Peyer's patch (tissue), 4 donors: ENCODE results near the gene TNFRSF11A. TPM values are rescaled to one million over a fixed set of nuclear protein-coding genes. Genes with fewer than 3 reads are reported as not detected.

Experiments used
- DNase-seq, 3 donors: peaks; one replicate each; pipeline ENCODE4 v3.0.0-alpha.2; 2017 to 2019
- H3K27ac ChIP-seq, 4 donors: fragments of 200-600 bp; sonication (generic); one replicate each; pipeline ENCODE4 v1.5.1; 2016 to 2019
- H3K27me3 ChIP-seq, 2 donors: fragments of 200-600 bp; sonication (generic); one replicate each; pipeline ENCODE4 v1.5.1; 2019
- H3K36me3 ChIP-seq, 3 donors: fragments of 200-600 bp; sonication (generic); one replicate each; pipeline ENCODE4 v1.5.1; 2016 to 2019
- H3K4me1 ChIP-seq, 4 donors: fragments of 200-600 bp; sonication (generic); one replicate each; pipeline ENCODE4 v1.5.1; 2016 to 2019
- H3K4me3 ChIP-seq, 4 donors: fragments of 200-600 bp; sonication (generic); 1 replicate in 3 of 4; 2 replicates in 1 of 4; pipeline ENCODE4 v1.5.1; 2016 to 2019; ENCODE audit warnings: mild to moderate bottlenecking in 1 of 4
- H3K9me3 ChIP-seq, 4 donors: fragments of 200-600 bp; sonication (generic); one replicate each; pipeline ENCODE4 v1.5.1; 2016 to 2019; ENCODE audit warnings: mild to moderate bottlenecking in 1 of 4
- CTCF ChIP-seq, 6 experiments: fragments of 450-650 bp in 4 of 6; fragments of 200-600 bp in 2 of 6; sonication (generic) in 1 of 6; IDR thresholded peaks; one replicate each; pipeline ENCODE4 v1.5.1; 2017 to 2019; ENCODE audit warnings: antibody characterized with exemption in 6 of 6, mild to moderate bottlenecking in 3 of 6, moderate library complexity in 1 of 6
- POLR2A ChIP-seq, 2 donors: fragments of 450-650 bp; IDR thresholded peaks; one replicate each; pipeline ENCODE4 v1.5.1; 2017; ENCODE audit warnings: antibody characterized with exemption in 2 of 2, mild to moderate bottlenecking in 2 of 2, moderate library complexity in 2 of 2
- total RNA-seq, 4 donors: library from RNA; depleted of rRNA; stranded (reverse); fragments of >200 nt; gene quantifications; one replicate each; pipeline ENCODE4 v1.1.0, GENCODE V29; 2016

The TNFRSF11A gene
- total RNA-seq, 4 donors from 2014 or later, result 29.6 to 64.6 (median 43.1) TPM

- Histone ChIP-seq H3K27me3 (no peaks in the 10 kb centered on the region), H3K9me3 (no peaks in the 10 kb centered on the region), H3K27ac (peak overlapping the region in 3 of 4 donors; percentile 23 to 78 (median 26)), H3K4me1 (peaks cover 7 to 54% (median 13%) of the 10 kb centered on the region in 4 donors), H3K36me3 (no peaks in the 10 kb centered on the region), H3K4me3 (peak overlapping the region; percentile 44 to 83 (median 58))
- DNase-seq, result peak in 1 of 3 donors; percentile 66
- TF ChIP-seq POLR2A (IDR thresholded peaks at IDR 0.05), result no peak
- no peak for TF ChIP-seq CTCF (IDR thresholded peaks at IDR 0.05)
Observed at GRCh38 chr18:62325806-62326645, 916 bp downstream of the TNFRSF11A start.

- peak overlapping the region in 2 of 4 donors; percentile 69 to 83 for H3K4me3 ChIP-seq
- no peak for TF ChIP-seq CTCF (IDR thresholded peaks at IDR 0.05)
- TF ChIP-seq POLR2A (IDR thresholded peaks at IDR 0.05), result no peak
- DNase-seq, result no peak
- H3K4me1 ChIP-seq, result peaks cover 7 to 59% (median 13%) of the 10 kb centered on the region in 4 donors
- peak overlapping the region in 2 of 4 donors; percentile 19 to 78 for H3K27ac ChIP-seq
- H3K36me3 ChIP-seq, result no peaks in the 10 kb centered on the region
- no peaks in the 10 kb centered on the region for H3K27me3 ChIP-seq
- no peaks in the 10 kb centered on the region for H3K9me3 ChIP-seq
Observed at GRCh38 chr18:62326646-62327348, 1.7 kb downstream of the TNFRSF11A start.

DNA sequence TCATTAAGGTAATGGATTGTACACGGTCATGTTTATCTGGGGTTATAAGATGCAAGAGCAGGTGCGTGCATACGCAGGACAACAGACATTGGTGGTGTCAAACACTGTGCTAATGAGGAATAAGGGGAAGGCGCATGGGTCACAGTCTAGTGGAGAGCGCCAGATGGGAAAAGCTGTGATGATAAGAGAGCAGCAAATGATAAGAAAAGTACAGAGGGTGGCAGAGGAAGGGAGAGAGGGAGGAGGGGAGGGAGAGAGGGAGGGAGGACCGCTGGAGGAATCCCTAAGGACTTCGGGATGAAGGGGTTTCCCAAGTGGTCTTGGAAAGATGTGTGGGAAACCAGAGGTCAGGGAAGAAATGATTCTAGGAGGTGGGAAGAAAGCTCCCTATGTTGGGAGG, 2.9 kb downstream of the TNFRSF11A start:
- peak overlapping the region in 1 of 4 donors; percentile 69 for H3K4me3 ChIP-seq
- peak overlapping the region in 2 of 4 donors; percentile 36 to 75 for H3K27ac ChIP-seq
- no peaks in the 10 kb centered on the region for H3K9me3 ChIP-seq
- H3K27me3 ChIP-seq, result no peaks in the 10 kb centered on the region
- TF ChIP-seq CTCF (IDR thresholded peaks at IDR 0.05), result no peak
- peak in 1 of 2 donors; percentile 23 for TF ChIP-seq POLR2A (IDR thresholded peaks at IDR 0.05)
- H3K36me3 ChIP-seq, result no peaks in the 10 kb centered on the region
- DNase-seq, result peak in 2 of 3 donors; percentile 58 to 65
- peaks cover 7 to 60% (median 13%) of the 10 kb centered on the region in 4 donors for H3K4me1 ChIP-seq

GRCh38 chr18:62328586-62329525, 3.7 kb downstream of the TNFRSF11A start:
- TF ChIP-seq POLR2A (IDR thresholded peaks at IDR 0.05), result no peak
- no peak for TF ChIP-seq CTCF (IDR thresholded peaks at IDR 0.05)
- DNase-seq, result peak in 1 of 3 donors; percentile 53
- no peaks in the 10 kb centered on the region for H3K27me3 ChIP-seq
- peak overlapping the region in 3 of 4 donors; percentile 32 to 84 (median 75) for H3K27ac ChIP-seq
- H3K36me3 ChIP-seq, result no peaks in the 10 kb centered on the region
- no peaks in the 10 kb centered on the region for H3K9me3 ChIP-seq
- no peak overlapping the region for H3K4me3 ChIP-seq
- H3K4me1 ChIP-seq, result peaks cover 7 to 68% (median 13%) of the 10 kb centered on the region in 4 donors
